Fibroblast of skin of left biceps (primary cell): ENCODE results near the gene RIC8A.
"Not testable (repeated sequence)": the region's sequence is repeated elsewhere in the genome, so short reads cannot be mapped to it uniquely, and the experiment has no call there.

Source experiments
- DNase-seq, 2 experiments: peaks; one replicate each; pipeline ENCODE4 v3.0.0-alpha.2; 2013; ENCODE audit warnings: low read depth in 2 of 2

The RIC8A gene

GRCh38 chr11:217704-218103, 10.2 kb downstream of the RIC8A start:
- DNase-seq = no peak

- no peak for DNase-seq
Observed at GRCh38 chr11:218815-219593, 11.5 kb downstream of the RIC8A start.

- DNase-seq = not testable (repeated sequence)
Observed at GRCh38 chr11:220641-221215, 13.2 kb downstream of the RIC8A start.

GRCh38 chr11:221539-221938, 14.0 kb downstream of the RIC8A start:
- DNase-seq = no peak

GRCh38 chr11:221998-222789, 14.7 kb downstream of the RIC8A start:
- no peak for DNase-seq

- no peak for DNase-seq
Observed at GRCh38 chr11:223026-223789, 15.7 kb downstream of the RIC8A start.

- DNase-seq = no peak
Observed at GRCh38 chr11:223884-224283, 16.4 kb downstream of the RIC8A start.

- DNase-seq = no peak
Observed at GRCh38 chr11:224424-224823, 16.9 kb downstream of the RIC8A start.

GRCh38 chr11:225734-226453, 18.4 kb downstream of the RIC8A start:
- DNase-seq = no peak

GRCh38 chr11:227824-228379, 20.4 kb downstream of the RIC8A start:
- DNase-seq = no peak

GRCh38 chr11:230431-230830, 22.9 kb downstream of the RIC8A start:
- no peak for DNase-seq

- DNase-seq = no peak
Observed at GRCh38 chr11:232783-233565, 25.5 kb downstream of the RIC8A start.

- no peak for DNase-seq
Observed at GRCh38 chr11:235180-235579, 27.7 kb downstream of the RIC8A start.

- no peak for DNase-seq
Observed at GRCh38 chr11:235609-235996, 28.1 kb downstream of the RIC8A start.

GRCh38 chr11:235997-236773, 28.7 kb downstream of the RIC8A start, which contains the start of gene SIRT3:
Gene SIRT3 (minus strand): TSS chr11:236342. CDS start chr11:236328, 14 bp downstream.
- DNase-seq = peak; percentile 32 to 55

- DNase-seq = peak; percentile 29 to 38
Observed at GRCh38 chr11:236774-237767, 29.6 kb downstream of the RIC8A start, which contains the start of gene PSMD13. Gene PSMD13 (plus strand): TSS chr11:236976. CDS start chr11:237050, 74 bp downstream.

- DNase-seq = not testable (repeated sequence)
Observed at GRCh38 chr11:238346-238745, 30.8 kb downstream of the RIC8A start.

- DNase-seq = no peak
Observed at GRCh38 chr11:240315-240714, 32.8 kb downstream of the RIC8A start.
